Measurements from ENCODE around the gene SMAGP.
"Not testable (repeated sequence)": the region's sequence is repeated elsewhere in the genome, so short reads cannot be mapped to it uniquely, and the experiment has no call there.

The SMAGP gene, protein sequence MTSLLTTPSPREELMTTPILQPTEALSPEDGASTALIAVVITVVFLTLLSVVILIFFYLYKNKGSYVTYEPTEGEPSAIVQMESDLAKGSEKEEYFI
- long read RNA-seq, partial matches to known transcripts: 0 of 3 reads
- long read RNA-seq, other reads (novel, unspliced or antisense): 3 of 3 reads

DNA sequence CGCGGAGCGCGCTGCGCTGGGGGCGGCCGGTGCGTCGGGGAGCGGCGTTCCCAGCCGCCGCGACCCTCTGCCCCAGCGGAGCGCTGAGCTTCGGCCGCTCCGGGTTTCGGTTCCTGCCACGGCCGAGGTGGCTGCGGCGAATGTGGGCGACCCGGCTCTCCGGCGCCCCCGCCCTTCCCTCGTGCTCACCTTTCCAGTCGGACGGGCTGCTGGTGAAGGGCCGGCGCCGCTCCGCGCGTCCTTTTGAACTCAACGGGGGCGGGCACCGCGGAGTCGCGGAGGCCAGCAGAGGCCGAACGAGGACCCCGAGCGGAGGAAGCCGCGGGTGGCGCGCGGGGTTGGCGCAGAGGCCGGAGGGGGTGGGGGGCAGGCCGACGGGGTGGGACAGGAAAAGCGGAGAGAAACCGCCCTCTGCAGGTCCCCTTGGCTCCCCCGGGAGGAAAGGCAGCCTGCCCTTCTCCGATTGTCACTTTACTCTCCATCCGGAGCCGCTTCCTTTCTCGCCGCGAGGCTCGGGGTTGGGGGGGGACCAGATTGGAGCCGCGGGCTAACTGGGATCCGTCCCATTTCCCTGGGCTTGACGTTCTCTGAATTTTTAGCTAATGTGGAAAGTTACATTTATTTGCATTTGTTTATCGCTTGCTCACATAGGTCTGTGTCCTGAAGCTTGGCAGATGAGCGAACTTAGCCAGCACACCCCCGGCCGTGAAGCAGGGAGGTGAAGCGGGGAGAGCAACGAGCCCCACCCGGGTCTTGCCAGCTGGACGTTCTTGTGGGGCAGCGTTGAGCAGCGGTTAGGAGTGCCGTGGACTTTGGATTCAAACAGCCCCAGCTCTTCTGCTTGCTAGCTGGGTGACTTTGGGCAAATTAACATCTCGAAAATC is at the start of gene SMAGP:
TSS of gene SMAGP (minus strand) at position 349 of the 884 bp plus-strand sequence. CDS start 1,137 bp downstream, outside the sequence.
- no peak for TF ChIP-seq CTCF (IDR thresholded peaks at IDR 0.05; ENCODE audit: insufficient read depth, low read length)
- no peak for TF ChIP-seq SPI1 (IDR thresholded peaks at IDR 0.05; ENCODE audit: borderline replicate concordance, low read depth)
- TF ChIP-seq POLR2AphosphoS5 (IDR thresholded peaks at IDR 0.05; ENCODE audit: low read depth): no peak
- TF ChIP-seq REST (IDR thresholded peaks at IDR 0.05; ENCODE audit: insufficient replicate concordance, low read depth): no peak
- TF ChIP-seq GABPA (IDR thresholded peaks at IDR 0.05; ENCODE audit: low read depth): no peak
- peaks cover 13% of the 10 kb centered on the region for H3K27me3 ChIP-seq (ENCODE audit: insufficient read depth, poor library complexity, severe bottlenecking)
- peak within 1 kb of the TSS; percentile 58 for H3K4me3 ChIP-seq (replicated peaks; ENCODE audit: insufficient read depth, low read length)
- no peak within 1 kb of the TSS for H3K27ac ChIP-seq (replicated peaks)
- DNase-seq (ENCODE audit: low read depth in 1 of 2, low spot score in 1 of 2): no peak

DNA sequence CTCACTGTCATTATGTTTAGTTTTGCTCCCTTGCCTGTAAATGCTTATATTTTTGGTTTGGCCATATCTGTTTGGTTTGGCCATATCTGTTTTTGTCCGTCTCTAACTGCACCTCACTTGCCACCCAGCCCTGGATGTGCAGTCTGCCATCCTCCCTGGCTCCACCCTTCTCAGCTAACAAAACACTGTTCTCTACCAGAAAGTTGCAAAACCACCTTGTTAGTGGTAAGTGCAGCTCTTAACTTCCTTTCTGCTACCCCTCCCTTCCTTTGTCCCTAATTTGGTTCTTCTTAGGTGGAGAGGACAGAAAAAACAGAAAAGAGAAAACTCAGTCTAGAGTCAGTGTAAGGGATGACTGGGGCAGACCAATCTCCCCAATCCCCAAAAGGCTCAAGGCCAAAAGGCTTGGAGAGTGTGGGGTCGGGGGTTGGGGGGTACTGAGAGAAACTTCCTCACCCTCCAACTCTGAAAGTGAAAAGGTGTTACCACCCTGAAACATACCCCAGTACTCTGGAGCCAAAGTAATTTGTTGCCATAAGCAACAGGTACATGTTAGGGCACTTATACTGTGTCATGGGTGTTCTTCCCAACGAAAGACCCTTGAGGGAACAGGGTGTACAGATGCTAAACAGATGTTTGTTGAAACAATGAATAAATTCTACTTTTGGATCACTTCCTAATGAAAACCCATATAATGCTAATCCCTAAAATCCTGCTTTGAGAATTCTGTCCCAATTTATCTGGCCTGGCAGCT is 48.8 kb upstream of the SMAGP start:
- H3K27ac ChIP-seq (replicated peaks): peak overlapping the region; percentile 69
- no peaks in the 10 kb centered on the region for H3K27me3 ChIP-seq (ENCODE audit: insufficient read depth, poor library complexity, severe bottlenecking)
- no peak for TF ChIP-seq GABPA (IDR thresholded peaks at IDR 0.05; ENCODE audit: low read depth)
- TF ChIP-seq REST (IDR thresholded peaks at IDR 0.05; ENCODE audit: insufficient replicate concordance, low read depth): no peak
- peak; percentile 53; the same call in 1 of the 2 replicates for TF ChIP-seq POLR2AphosphoS5 (IDR thresholded peaks at IDR 0.05; ENCODE audit: low read depth)
- no peak for TF ChIP-seq CTCF (IDR thresholded peaks at IDR 0.05; ENCODE audit: insufficient read depth, low read length)
- peak; percentile 82 for TF ChIP-seq SPI1 (IDR thresholded peaks at IDR 0.05; ENCODE audit: borderline replicate concordance, low read depth)
- H3K4me3 ChIP-seq (replicated peaks; ENCODE audit: insufficient read depth, low read length): no peak overlapping the region
- peak in 1 of 2 experiments; percentile 90 for DNase-seq (ENCODE audit: low read depth in 1 of 2, low spot score in 1 of 2)

GRCh38 chr12:51318057-51318806 is 48.0 kb upstream of the SMAGP start:
- DNase-seq (ENCODE audit: low read depth in 1 of 2, low spot score in 1 of 2); H3K4me3 ChIP-seq (replicated peaks; ENCODE audit: insufficient read depth, low read length); H3K27me3 ChIP-seq (ENCODE audit: insufficient read depth, poor library complexity, severe bottlenecking): not testable (repeated sequence)
- peak overlapping the region; percentile 69 for H3K27ac ChIP-seq (replicated peaks)

Data from HL-60 (cell line).